Measurements from ENCODE around the gene TAF12. TPM values are rescaled to one million over a fixed set of nuclear protein-coding genes. Genes with fewer than 3 reads are reported as not detected.
"Not testable (repeated sequence)": the region's sequence is repeated elsewhere in the genome, so short reads cannot be mapped to it uniquely, and the experiment has no call there.

TAF12 gene, protein sequence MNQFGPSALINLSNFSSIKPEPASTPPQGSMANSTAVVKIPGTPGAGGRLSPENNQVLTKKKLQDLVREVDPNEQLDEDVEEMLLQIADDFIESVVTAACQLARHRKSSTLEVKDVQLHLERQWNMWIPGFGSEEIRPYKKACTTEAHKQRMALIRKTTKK
- polyA plus RNA-seq (2012; ENCODE audit: missing spikeins): 26.2 TPM

DNA sequence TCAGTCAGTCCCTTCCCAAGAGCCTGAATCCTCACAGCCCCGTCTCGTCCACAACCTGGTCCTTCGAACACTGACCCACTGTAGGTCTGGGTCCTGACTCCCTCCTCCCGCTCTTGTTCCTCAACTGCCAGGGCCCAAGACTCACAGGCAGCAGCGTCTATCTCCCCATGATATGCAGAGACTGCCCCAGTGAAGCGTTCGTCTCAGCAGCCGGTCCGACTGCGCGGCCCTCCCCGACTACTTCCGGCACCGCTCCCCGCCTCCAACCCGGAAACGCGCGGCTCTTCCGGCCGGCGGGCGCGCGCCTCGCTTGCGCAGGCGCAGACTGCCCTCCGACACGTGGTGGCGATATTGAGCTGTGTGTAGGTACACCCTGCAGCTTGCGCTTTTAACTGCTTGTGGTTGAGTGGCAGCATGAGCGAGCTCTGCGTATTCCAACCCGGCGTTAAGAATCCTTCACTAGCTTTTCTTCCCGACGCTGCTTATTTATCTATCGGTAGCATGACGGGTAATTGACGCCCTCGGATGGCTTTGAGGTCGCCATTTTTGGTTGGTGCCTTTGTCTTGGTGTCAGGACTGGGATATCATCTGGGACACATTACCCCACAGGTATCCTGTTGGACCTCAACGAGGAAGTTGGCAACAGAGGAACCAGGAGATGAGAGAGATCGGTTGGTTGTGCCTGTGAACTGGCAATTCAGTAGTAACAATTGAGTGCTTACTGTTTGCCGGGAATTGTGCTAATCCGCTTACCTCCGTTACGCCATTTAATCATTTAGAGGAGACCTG lies at the start of gene TAF12:
Gene TAF12, minus strand, starts transcription at position 221 of the 789 bp plus-strand sequence. CDS start 20,986 bp downstream, outside the sequence.
- peak; percentile 99 for TF ChIP-seq POLR2AphosphoS5 (IDR thresholded peaks at IDR 0.05; ENCODE audit: low read depth, low read length)
- TF ChIP-seq POLR2A (IDR thresholded peaks at IDR 0.05; ENCODE audit: low read depth, low read length): peak; percentile 100
- TF ChIP-seq TAF1 (IDR thresholded peaks at IDR 0.05; ENCODE audit: borderline replicate concordance, low read depth, low read length): peak; percentile 95
- FAIRE-seq (peak; percentile 92), DNase-seq (ENCODE audit: insufficient read length) (peak; percentile 79)

DNA sequence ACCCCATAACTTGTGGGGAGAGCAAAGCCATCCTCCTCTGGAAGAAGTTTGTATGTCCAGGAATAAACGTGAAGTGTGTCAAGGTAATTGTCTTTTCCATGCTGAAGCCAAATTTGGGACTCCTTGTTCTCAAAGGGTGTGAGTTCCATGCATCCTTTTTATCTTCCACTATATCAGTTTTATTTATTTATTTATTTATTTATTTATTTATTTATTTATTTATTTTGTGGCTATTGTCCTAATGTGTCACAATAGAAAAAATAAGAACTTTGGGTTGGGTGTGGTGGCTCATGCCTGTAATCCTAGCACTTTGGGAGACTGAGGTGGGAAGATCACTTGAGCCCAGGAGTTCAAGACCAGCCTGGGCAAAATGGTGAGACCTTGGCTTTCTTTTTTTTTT lies 48.8 kb upstream of the TAF12 start:
- not testable (repeated sequence) for FAIRE-seq; DNase-seq (ENCODE audit: insufficient read length)

DNA sequence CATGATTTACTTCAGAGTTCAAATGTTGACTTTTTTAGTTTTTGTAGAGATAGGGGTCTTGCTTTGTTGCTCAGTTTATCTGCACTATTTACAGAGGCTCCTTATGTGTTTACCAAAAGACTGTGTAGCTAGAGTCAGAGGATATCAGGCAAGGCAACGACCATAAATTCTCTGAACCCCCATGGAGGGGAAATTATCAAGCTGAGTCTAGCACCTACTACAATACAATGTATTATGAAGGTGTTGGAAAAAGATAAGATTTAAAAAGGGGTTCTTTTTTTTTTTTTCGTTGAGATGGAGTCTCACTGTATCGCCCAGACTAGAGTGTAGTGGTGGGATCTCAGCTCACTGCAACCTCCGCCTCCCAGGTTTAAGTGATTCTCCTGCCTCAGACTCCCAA lies 42.1 kb upstream of the TAF12 start:
- TF ChIP-seq TAF1 (IDR thresholded peaks at IDR 0.05; ENCODE audit: borderline replicate concordance, low read depth, low read length): no peak
- TF ChIP-seq POLR2A (IDR thresholded peaks at IDR 0.05; ENCODE audit: low read depth, low read length): no peak
- TF ChIP-seq POLR2AphosphoS5 (IDR thresholded peaks at IDR 0.05; ENCODE audit: low read depth, low read length): no peak
- DNase-seq (ENCODE audit: insufficient read length): no peak
- no peak for FAIRE-seq

DNA sequence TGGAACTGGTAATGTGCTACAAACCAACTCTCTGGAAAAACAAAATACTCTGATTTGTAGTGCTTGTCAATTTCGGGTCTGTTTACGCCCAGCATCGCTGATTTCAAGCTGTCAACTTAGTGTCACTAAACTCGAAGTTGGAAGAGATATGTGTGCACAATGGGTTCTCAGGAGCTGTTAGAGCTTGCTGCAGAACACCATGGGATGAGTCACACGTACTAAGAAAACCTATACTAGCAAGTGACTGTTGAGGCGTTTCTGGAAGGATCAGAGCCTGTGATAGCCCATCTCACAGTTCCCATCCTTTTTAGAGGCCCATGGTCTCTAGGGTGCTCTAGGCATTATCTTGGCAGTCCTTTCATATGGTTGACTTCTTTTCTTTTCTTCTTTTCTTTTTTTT lies 40.0 kb upstream of the TAF12 start:
- FAIRE-seq: no peak
- TF ChIP-seq TAF1 (IDR thresholded peaks at IDR 0.05; ENCODE audit: borderline replicate concordance, low read depth, low read length) (no peak), POLR2A (IDR thresholded peaks at IDR 0.05; ENCODE audit: low read depth, low read length) (no peak), POLR2AphosphoS5 (IDR thresholded peaks at IDR 0.05; ENCODE audit: low read depth, low read length) (no peak)
- no peak for DNase-seq (ENCODE audit: insufficient read length)

DNA sequence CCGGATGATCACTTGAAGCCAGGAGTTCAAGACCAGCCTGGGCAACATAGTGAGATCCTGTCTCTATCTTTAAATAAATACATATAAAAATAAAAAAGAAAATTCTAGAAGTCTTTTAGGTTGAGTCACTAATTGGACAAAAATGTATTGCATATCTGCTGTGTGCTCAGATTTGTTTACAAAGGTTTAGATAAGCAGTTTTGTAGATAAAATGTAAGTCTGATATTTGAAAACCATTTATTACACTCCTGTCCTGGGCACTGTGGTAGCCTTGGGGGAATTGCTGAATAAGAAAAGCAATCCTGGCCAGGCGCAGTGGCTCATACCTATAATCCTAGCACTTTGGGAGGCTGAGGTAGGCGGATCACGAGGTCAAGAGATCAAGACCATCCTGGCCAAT lies 37.3 kb upstream of the TAF12 start:
- FAIRE-seq: no peak

DNA sequence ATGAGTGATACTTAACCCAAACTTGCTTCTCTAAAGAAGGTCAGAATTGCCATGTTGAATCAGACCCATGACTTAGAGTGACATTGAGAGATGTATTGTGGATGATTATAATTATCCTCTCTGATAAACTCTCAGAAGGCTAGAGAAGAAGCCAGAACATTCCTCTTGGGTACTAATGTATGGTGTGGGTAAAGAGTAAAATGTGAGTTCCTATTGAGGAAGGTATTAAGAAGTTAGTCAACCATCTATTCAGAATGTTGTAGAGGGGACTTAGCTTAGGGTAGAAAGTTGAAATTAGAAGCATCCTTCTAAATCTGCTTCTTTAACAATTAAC lies 33.0 kb upstream of the TAF12 start:
- FAIRE-seq: no peak
- TF ChIP-seq POLR2AphosphoS5 (IDR thresholded peaks at IDR 0.05; ENCODE audit: low read depth, low read length) (no peak), TAF1 (IDR thresholded peaks at IDR 0.05; ENCODE audit: borderline replicate concordance, low read depth, low read length) (no peak)
- no peak for DNase-seq (ENCODE audit: insufficient read length)

More for the DNA sequence above, 37.3 kb upstream of the TAF12 start:
- DNase-seq (ENCODE audit: insufficient read length): no peak
- TF ChIP-seq TAF1 (IDR thresholded peaks at IDR 0.05; ENCODE audit: borderline replicate concordance, low read depth, low read length) (no peak), POLR2AphosphoS5 (IDR thresholded peaks at IDR 0.05; ENCODE audit: low read depth, low read length) (no peak), POLR2A (IDR thresholded peaks at IDR 0.05; ENCODE audit: low read depth, low read length) (no peak)

DNA sequence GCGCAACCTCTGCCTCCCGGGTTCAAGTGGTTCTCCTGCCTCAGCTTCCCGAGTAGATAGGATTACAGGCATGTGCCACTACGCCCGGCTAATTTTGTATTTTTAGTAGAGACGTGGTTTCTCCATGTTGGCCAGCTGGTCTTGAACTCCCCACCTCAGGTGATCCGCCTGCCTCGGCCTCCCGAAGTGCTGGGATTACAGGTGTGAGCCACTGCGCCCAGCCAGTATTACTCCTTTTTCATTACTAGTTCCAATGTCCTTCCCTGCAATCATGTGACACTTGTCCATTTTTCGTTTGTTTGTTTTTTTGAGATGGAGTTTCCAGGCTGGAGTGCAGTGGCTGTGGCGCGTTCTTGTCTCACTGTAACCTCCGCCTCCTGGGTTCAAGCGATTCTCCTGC lies 30.1 kb upstream of the TAF12 start:
- FAIRE-seq; DNase-seq (ENCODE audit: insufficient read length): not testable (repeated sequence)

DNA sequence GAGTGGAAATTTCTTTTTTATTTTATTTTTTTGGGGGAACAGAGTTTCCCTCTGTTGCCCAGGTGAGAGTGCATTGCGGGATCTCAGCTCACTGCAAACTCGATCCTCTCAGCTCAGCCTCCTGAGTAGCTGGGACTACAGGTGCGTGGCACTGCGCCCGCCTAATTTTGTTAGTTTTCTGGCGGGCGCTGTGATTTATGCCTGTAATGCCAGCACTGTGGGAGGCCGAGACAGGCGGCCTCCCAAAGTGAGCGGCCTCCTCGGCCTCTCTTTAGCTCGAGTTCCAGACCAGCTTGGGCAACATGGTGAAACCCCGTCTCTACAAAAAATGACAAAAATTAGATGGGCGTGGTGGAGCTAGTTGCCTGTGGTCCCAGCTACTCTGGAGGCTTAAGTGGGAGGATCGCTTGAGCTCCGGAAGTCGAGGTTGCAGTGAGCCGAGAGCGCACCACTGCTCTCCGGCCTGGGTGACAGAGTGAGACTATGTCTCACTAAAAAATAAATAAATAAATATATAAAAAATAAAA lies 28.4 kb upstream of the TAF12 start:
- FAIRE-seq: no peak
- TF ChIP-seq POLR2A (IDR thresholded peaks at IDR 0.05; ENCODE audit: low read depth, low read length) (no peak), POLR2AphosphoS5 (IDR thresholded peaks at IDR 0.05; ENCODE audit: low read depth, low read length) (no peak), TAF1 (IDR thresholded peaks at IDR 0.05; ENCODE audit: borderline replicate concordance, low read depth, low read length) (no peak)

DNA sequence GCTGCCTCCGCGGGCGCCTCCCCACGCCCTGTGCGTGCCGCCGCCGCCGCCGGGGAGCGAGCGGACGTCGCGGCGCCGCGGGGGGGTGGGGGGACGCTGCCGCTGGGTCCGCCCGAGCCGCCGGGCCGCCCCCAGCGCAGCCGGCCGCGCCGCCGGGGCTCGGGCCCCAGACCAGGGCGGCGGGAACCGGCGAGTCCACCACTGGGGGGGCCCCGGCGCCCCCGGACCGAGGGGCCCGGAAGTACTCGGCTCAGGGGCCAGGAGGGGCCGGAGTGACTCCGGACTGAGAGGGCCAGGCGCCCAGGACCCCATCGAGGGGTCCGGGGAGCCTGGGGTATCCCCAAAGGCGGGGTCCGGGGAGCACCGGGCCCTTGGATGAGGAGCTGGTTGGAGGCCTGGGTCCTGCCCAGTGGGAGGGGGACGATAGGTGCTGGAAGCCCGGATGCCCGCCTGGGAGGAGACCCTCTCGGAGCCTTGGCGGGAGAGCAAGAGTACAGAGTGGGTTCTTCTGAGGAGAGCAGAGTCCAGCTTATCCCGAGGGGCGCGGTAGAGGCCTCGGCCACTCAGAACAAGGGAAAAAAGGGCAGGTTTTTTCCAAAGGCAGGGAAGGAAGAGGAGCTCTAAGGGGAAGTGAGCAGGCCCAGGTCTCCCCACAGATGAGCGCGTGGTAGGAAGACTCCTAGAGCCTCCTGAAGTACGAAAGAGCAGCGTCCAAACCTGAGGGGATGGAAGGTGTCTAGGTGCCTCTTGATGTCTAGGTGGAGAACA lies 26.3 kb upstream of the TAF12 start:
- TF ChIP-seq POLR2A (IDR thresholded peaks at IDR 0.05; ENCODE audit: low read depth, low read length) (no peak; the same call in 1 of the 2 replicates), TAF1 (IDR thresholded peaks at IDR 0.05; ENCODE audit: borderline replicate concordance, low read depth, low read length) (no peak), POLR2AphosphoS5 (IDR thresholded peaks at IDR 0.05; ENCODE audit: low read depth, low read length) (no peak)
- FAIRE-seq: peak; percentile 84
- DNase-seq (ENCODE audit: insufficient read length): peak; percentile 80

More for the DNA sequence above, 28.4 kb upstream of the TAF12 start:
- no peak for DNase-seq (ENCODE audit: insufficient read length)

DNA sequence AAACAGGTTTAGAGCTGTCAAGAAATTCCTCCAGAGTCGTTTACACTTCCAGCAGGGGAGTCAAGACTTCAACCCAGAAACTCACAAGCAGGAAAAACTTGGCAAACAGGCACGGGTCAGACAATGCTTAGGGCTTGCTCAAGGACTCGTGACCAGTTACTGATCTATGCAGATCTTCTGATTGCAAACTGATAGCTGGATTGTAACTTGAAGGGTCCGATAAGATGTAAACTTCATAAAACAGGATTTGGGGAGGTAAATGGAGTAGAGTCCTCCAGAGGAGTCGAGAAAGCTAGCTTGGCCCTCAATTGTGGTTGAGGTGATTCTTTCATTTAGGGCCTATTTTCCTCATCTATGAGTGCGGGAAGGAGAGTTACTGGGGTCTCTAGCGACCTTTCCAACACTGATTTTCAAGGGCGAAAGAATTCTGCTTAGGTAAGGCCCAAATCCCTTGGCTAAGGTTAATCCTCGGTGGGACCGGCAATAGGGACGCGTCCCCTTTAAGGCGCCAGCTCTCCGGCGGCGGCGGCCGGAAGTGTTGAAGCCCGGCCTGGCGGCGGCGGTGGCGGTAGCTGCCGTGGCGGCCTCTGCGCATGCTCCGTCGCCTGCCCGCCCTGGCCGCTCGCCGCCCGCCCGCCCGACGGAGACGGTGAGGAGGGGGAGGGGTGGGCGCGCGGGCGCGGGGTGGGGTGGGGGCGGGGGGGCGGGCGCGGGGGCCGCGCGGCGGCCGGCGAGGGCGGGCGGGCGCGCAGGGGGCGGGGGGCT lies 25.5 kb upstream of the TAF12 start, which contains the start of gene GMEB1:
Gene GMEB1, plus strand, starts transcription at position 594 of the 765 bp plus-strand sequence. CDS start 14,829 bp downstream, outside the sequence.
- FAIRE-seq (peak; percentile 92), DNase-seq (ENCODE audit: insufficient read length) (peak; percentile 82)

DNA sequence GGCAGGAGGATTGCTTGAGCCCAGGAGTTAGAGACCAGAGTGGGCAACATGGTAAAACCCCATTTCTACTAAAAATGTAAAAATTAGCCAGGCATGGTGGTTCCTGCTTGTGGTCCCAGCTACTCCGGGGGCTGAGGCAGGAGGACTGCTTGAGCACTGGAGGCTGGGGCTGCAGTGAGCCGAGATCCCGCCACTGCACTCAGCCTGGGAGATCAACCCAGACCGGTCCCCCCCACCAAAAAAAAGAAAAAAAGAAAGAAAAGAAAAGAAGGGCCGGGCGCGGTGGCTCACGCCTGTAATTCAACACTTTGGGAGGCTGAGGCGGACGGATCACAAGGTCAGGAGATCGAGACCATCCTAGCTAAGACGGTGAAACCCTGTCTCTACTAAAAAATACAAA lies 23.9 kb upstream of the TAF12 start:
- FAIRE-seq (no peak), DNase-seq (ENCODE audit: insufficient read length) (no peak)
- TF ChIP-seq POLR2AphosphoS5 (IDR thresholded peaks at IDR 0.05; ENCODE audit: low read depth, low read length) (no peak), TAF1 (IDR thresholded peaks at IDR 0.05; ENCODE audit: borderline replicate concordance, low read depth, low read length) (no peak), POLR2A (IDR thresholded peaks at IDR 0.05; ENCODE audit: low read depth, low read length) (no peak)

More for the DNA sequence above, 25.5 kb upstream of the TAF12 start, which contains the start of gene GMEB1:
- TF ChIP-seq POLR2AphosphoS5 (IDR thresholded peaks at IDR 0.05; ENCODE audit: low read depth, low read length) (no peak), POLR2A (IDR thresholded peaks at IDR 0.05; ENCODE audit: low read depth, low read length) (no peak; the same call in 1 of the 2 replicates), TAF1 (IDR thresholded peaks at IDR 0.05; ENCODE audit: borderline replicate concordance, low read depth, low read length) (no peak)
